HG03280 (cell line): ENCODE measurements around the gene CPNE1.

Experiments used
- ATAC-seq: cut with Tn5 transposase; IDR thresholded peaks from one replicate; pipeline ENCODE4 v1.9.1; 2021; ENCODE audit warnings: mild to moderate bottlenecking, moderate library complexity; ENCODE audit not compliant: unreplicated experiment

CPNE1 gene

GRCh38 chr20:35621560-35621946, 43.1 kb downstream of the CPNE1 start:
- ATAC-seq, result no peak

GRCh38 chr20:35620818-35621559, 43.7 kb downstream of the CPNE1 start:
- no peak for ATAC-seq

- ATAC-seq, result peak; percentile 28
Observed at GRCh38 chr20:35619196-35620095, 45.3 kb downstream of the CPNE1 start.

GRCh38 chr20:35618263-35619131, 46.2 kb downstream of the CPNE1 start:
- no peak for ATAC-seq

- ATAC-seq, result no peak
Observed at GRCh38 chr20:35617397-35618262, 47.1 kb downstream of the CPNE1 start.

GRCh38 chr20:35616465-35617396, 48.0 kb downstream of the CPNE1 start:
- no peak for ATAC-seq

- peak; percentile 76 for ATAC-seq
Observed at GRCh38 chr20:35615667-35616464, 48.8 kb downstream of the CPNE1 start, which contains the start of gene SPAG4. TSS of gene SPAG4 (plus strand) at chr20:35615829. CDS start at chr20:35616004, 175 bp downstream.

GRCh38 chr20:35611482-35611881, 53.2 kb downstream of the CPNE1 start:
- peak; percentile 30 for ATAC-seq

- no peak for ATAC-seq
Observed at GRCh38 chr20:35610833-35611427, 53.8 kb downstream of the CPNE1 start.

- ATAC-seq, result no peak
Observed at GRCh38 chr20:35607003-35607735, 57.5 kb downstream of the CPNE1 start.

- ATAC-seq, result no peak
Observed at GRCh38 chr20:35606127-35606526, 58.6 kb downstream of the CPNE1 start.

- ATAC-seq, result no peak
Observed at GRCh38 chr20:35604449-35604747, 60.3 kb downstream of the CPNE1 start.

- ATAC-seq, result no peak
Observed at GRCh38 chr20:35603695-35604448, 60.8 kb downstream of the CPNE1 start.

- no peak for ATAC-seq
Observed at GRCh38 chr20:35602851-35603495, 61.7 kb downstream of the CPNE1 start.

GRCh38 chr20:35601990-35602389, 62.7 kb downstream of the CPNE1 start:
- ATAC-seq, result no peak
